Measurements from ENCODE around the gene GOLGA6D. TPM values are rescaled to one million over a fixed set of nuclear protein-coding genes. Genes with fewer than 3 reads are reported as not detected.
"Not testable (repeated sequence)": the region's sequence is repeated elsewhere in the genome, so short reads cannot be mapped to it uniquely, and the experiment has no call there.

Gene GOLGA6D
- total RNA-seq, 1 donor from 2014 or later: 0.30 TPM

- not testable (repeated sequence) for DNase-seq
These were observed 4.1 kb upstream of the GOLGA6D start for GRCh38 chr15:75278497-75278896.

- not testable (repeated sequence) for DNase-seq
These were observed 1.5 kb downstream of the GOLGA6D start for GRCh38 chr15:75284152-75284551.

GRCh38 chr15:75293660-75294059 is 11.0 kb downstream of the GOLGA6D start:
- not testable (repeated sequence) for DNase-seq

GRCh38 chr15:75298541-75299310 is 16.1 kb downstream of the GOLGA6D start:
- DNase-seq: not testable (repeated sequence)

GRCh38 chr15:75299311-75299688 is 16.7 kb downstream of the GOLGA6D start:
- not testable (repeated sequence) for DNase-seq

- DNase-seq: not testable (repeated sequence)
These were observed 17.4 kb downstream of the GOLGA6D start for GRCh38 chr15:75300026-75300425.

- DNase-seq: no peak
These were observed 19.7 kb downstream of the GOLGA6D start for GRCh38 chr15:75302318-75302717.

- not testable (repeated sequence) for DNase-seq
These were observed 20.1 kb downstream of the GOLGA6D start for GRCh38 chr15:75302753-75303152.

GRCh38 chr15:75306188-75306587 is 23.6 kb downstream of the GOLGA6D start:
- DNase-seq: no peak

GRCh38 chr15:75307778-75308390 is 25.2 kb downstream of the GOLGA6D start:
- DNase-seq: no peak

- no peak for DNase-seq
These were observed 27.1 kb downstream of the GOLGA6D start for GRCh38 chr15:75309711-75310110.

- not testable (repeated sequence) for DNase-seq
These were observed 29.9 kb downstream of the GOLGA6D start for GRCh38 chr15:75312548-75312947.

GRCh38 chr15:75313116-75313845 is 30.6 kb downstream of the GOLGA6D start:
- no peak for DNase-seq

- no peak for DNase-seq
These were observed 32.1 kb downstream of the GOLGA6D start for GRCh38 chr15:75314552-75315290.

- not testable (repeated sequence) for DNase-seq
These were observed 36.7 kb downstream of the GOLGA6D start for GRCh38 chr15:75319231-75319897.

- DNase-seq: no peak
These were observed 39.1 kb downstream of the GOLGA6D start for GRCh38 chr15:75321711-75322110.

GRCh38 chr15:75325922-75326321 is 43.3 kb downstream of the GOLGA6D start:
- no peak for DNase-seq

- no peak for DNase-seq
These were observed 44.4 kb downstream of the GOLGA6D start for GRCh38 chr15:75327005-75327404.

GRCh38 chr15:75327491-75327890 is 44.9 kb downstream of the GOLGA6D start:
- DNase-seq: no peak

GRCh38 chr15:75328493-75329314 is 46.1 kb downstream of the GOLGA6D start:
- no peak for DNase-seq

- no peak for DNase-seq
These were observed 46.9 kb downstream of the GOLGA6D start for GRCh38 chr15:75329571-75329970.

All from skin of body (tissue), 2 donors.